Measurements from ENCODE around the gene CSGALNACT2.

GRCh38 chr10:43094085-43094484, 44.2 kb upstream of the CSGALNACT2 start:
- no peak for TF ChIP-seq CTCF (IDR thresholded peaks at IDR 0.05)
- TF ChIP-seq POLR2A (IDR thresholded peaks at IDR 0.05) = no peak

Measured in thyroid gland (tissue), 4 donors.